H9 (cell line): Measurements from ENCODE around the gene AGT. TPM values are rescaled to one million over a fixed set of nuclear protein-coding genes. Genes with fewer than 3 reads are reported as not detected.

Experiments
- DNase-seq: peaks from one replicate; pipeline ENCODE4 v3.0.0-alpha.2; 2017
- H2AFZ ChIP-seq: one replicate; pipeline ENCODE4 v1.6.1; 2013; ENCODE audit warnings: mild to moderate bottlenecking, low read length, control low read depth, moderate library complexity
- H2AK5ac ChIP-seq: 2 replicates; pipeline ENCODE4 v1.6.1; 2013; ENCODE audit warnings: low read length, control low read depth, mixed read lengths; ENCODE audit not compliant: insufficient read length
- H2BK120ac ChIP-seq: one replicate; pipeline ENCODE4 v1.6.1; 2013; ENCODE audit warnings: low read depth, mild to moderate bottlenecking, low read length, control low read depth, inconsistent platforms; ENCODE audit not compliant: poor library complexity, severe bottlenecking
- H2BK12ac ChIP-seq: 2 replicates; pipeline ENCODE4 v1.6.1; 2013; ENCODE audit warnings: low read length, control low read depth, mixed read lengths, low read depth; ENCODE audit not compliant: insufficient read length
- H2BK15ac ChIP-seq: 2 replicates; pipeline ENCODE4 v1.6.1; 2013; ENCODE audit warnings: low read depth, low read length, control low read depth
- H2BK20ac ChIP-seq: one replicate; pipeline ENCODE4 v1.6.1; 2013; ENCODE audit warnings: low read depth, mild to moderate bottlenecking, low read length, control low read depth, inconsistent platforms; ENCODE audit not compliant: poor library complexity, severe bottlenecking
- H2BK5ac ChIP-seq: 2 replicates; pipeline ENCODE4 v1.6.1; 2013; ENCODE audit warnings: low read length, control low read depth, mixed read lengths; ENCODE audit not compliant: insufficient read length
- H3K14ac ChIP-seq: 2 replicates; pipeline ENCODE4 v1.6.1; 2013; ENCODE audit warnings: low read length, control low read depth; ENCODE audit not compliant: insufficient read depth
- H3K18ac ChIP-seq: 2 replicates; pipeline ENCODE4 v1.6.1; 2013; ENCODE audit warnings: low read depth, mild to moderate bottlenecking, mixed read lengths, low read length, control low read depth; ENCODE audit not compliant: insufficient read length
- H3K23ac ChIP-seq: 2 replicates; pipeline ENCODE4 v1.6.1; 2013; ENCODE audit warnings: low read length, control low read depth, mixed read lengths, low read depth; ENCODE audit not compliant: insufficient read length
- H3K23me2 ChIP-seq: 2 replicates; pipeline ENCODE4 v1.6.1; 2013; ENCODE audit warnings: low read depth, mild to moderate bottlenecking, mixed read lengths, low read length, control low read depth; ENCODE audit not compliant: insufficient read length, poor library complexity, severe bottlenecking
- H3K27ac ChIP-seq: 2 replicates; pipeline ENCODE4 v1.5.1; 2013; ENCODE audit warnings: low read length, control low read depth, mixed read lengths, low read depth; ENCODE audit not compliant: insufficient read length
- H3K27me3 ChIP-seq: 2 replicates; pipeline ENCODE4 v1.6.1; 2013; ENCODE audit warnings: low read length, control low read depth, inconsistent platforms; ENCODE audit not compliant: insufficient read depth
- H3K4ac ChIP-seq: 2 replicates; pipeline ENCODE4 v1.6.1; 2013; ENCODE audit warnings: low read depth, mild to moderate bottlenecking, control low read depth, inconsistent platforms, low read length, moderate library complexity
- H3K4me1 ChIP-seq: 2 replicates; pipeline ENCODE4 v1.6.1; 2013; ENCODE audit warnings: low read length, control low read depth, inconsistent platforms; ENCODE audit not compliant: insufficient read depth
- H3K4me2 ChIP-seq: 2 replicates; pipeline ENCODE4 v1.6.1; 2013; ENCODE audit warnings: low read length, control low read depth, mixed read lengths; ENCODE audit not compliant: insufficient read length, insufficient read depth
- H3K56ac ChIP-seq: 2 replicates; pipeline ENCODE4 v1.6.1; 2013; ENCODE audit warnings: low read depth, mild to moderate bottlenecking, mixed read lengths, low read length, control low read depth; ENCODE audit not compliant: insufficient read length
- H3K79me1 ChIP-seq: 2 replicates; pipeline ENCODE4 v1.6.1; 2013; ENCODE audit warnings: low read depth, mild to moderate bottlenecking, moderate library complexity, low read length, control low read depth, inconsistent platforms; ENCODE audit not compliant: insufficient read depth, poor library complexity, severe bottlenecking
- H3K79me2 ChIP-seq: 2 replicates; pipeline ENCODE4 v1.6.1; 2013; ENCODE audit warnings: low read length, control low read depth, inconsistent platforms; ENCODE audit not compliant: insufficient read depth
- H3K9ac ChIP-seq: 2 replicates; pipeline ENCODE4 v1.6.1; 2013; ENCODE audit warnings: low read length, control low read depth, mixed read lengths; ENCODE audit not compliant: insufficient read length; ENCODE audit errors: extremely low read depth
- H3K9me3 ChIP-seq: one replicate; pipeline ENCODE4 v1.6.1; 2013; ENCODE audit warnings: low read depth, low read length, inconsistent platforms; ENCODE audit not compliant: control insufficient read depth
- H3T11ph ChIP-seq: one replicate; pipeline ENCODE4 v1.6.1; 2013; ENCODE audit warnings: mild to moderate bottlenecking, low read length, control low read depth, inconsistent platforms
- H4K20me1 ChIP-seq: one replicate; pipeline ENCODE4 v1.6.1; 2013; ENCODE audit not compliant: control insufficient read depth, insufficient read length, insufficient read depth
- H4K5ac ChIP-seq: 2 replicates; pipeline ENCODE4 v1.6.1; 2013; ENCODE audit warnings: low read depth, mild to moderate bottlenecking, mixed read lengths, low read length, control low read depth; ENCODE audit not compliant: insufficient read length
- H4K8ac ChIP-seq: replicated peaks from 2 replicates; pipeline ENCODE4 v1.6.1; 2013; ENCODE audit warnings: low read length, control low read depth, mixed read lengths, low read depth; ENCODE audit not compliant: insufficient read length
- H4K91ac ChIP-seq: 2 replicates; pipeline ENCODE4 v1.6.1; 2013; ENCODE audit warnings: low read depth, mild to moderate bottlenecking, moderate library complexity, mixed read lengths, low read length, control low read depth; ENCODE audit not compliant: insufficient read length
- H3K27ac Mint-ChIP-seq, 3 experiments: 2 replicates in 2 of 3; 3 replicates in 1 of 3; pipeline ENCODE4 v1.8.0; 2020 to 2021; ENCODE audit warnings: mixed read lengths in 3 of 3, mild to moderate bottlenecking in 1 of 3, moderate library complexity in 1 of 3
- H3K27me3 Mint-ChIP-seq: 2 replicates; pipeline ENCODE4 v1.8.0; 2021; ENCODE audit warnings: low read depth, mild to moderate bottlenecking, moderate library complexity, mixed read lengths
- H3K36me3 Mint-ChIP-seq, 3 experiments: 2 replicates in 2 of 3; 3 replicates in 1 of 3; pipeline ENCODE4 v1.8.0; 2020 to 2021; ENCODE audit warnings: low read depth in 3 of 3, mixed read lengths in 3 of 3; ENCODE audit not compliant: insufficient read depth in 1 of 3
- H3K4me1 Mint-ChIP-seq, 2 experiments: 2 replicates each; pipeline ENCODE4 v1.8.0; 2020; ENCODE audit warnings: mixed read lengths in 2 of 2
- H3K4me3 Mint-ChIP-seq, 2 experiments: 2 replicates in 1 of 2; 3 replicates in 1 of 2; pipeline ENCODE4 v1.8.0; 2020 to 2021; ENCODE audit warnings: mild to moderate bottlenecking in 2 of 2, mixed read lengths in 2 of 2, moderate library complexity in 1 of 2
- H3K9me3 Mint-ChIP-seq, 2 experiments: 2 replicates in 1 of 2; 3 replicates in 1 of 2; pipeline ENCODE4 v1.8.0; 2020; ENCODE audit warnings: mild to moderate bottlenecking in 2 of 2, mixed read lengths in 2 of 2, moderate library complexity in 1 of 2
- CTCF ChIP-seq: fragments of 200-600 bp; sonication (generic); conservative IDR thresholded peaks from 3 replicates; pipeline ENCODE4 v1.8.0; 2021; ENCODE audit warnings: antibody characterized with exemption, mild to moderate bottlenecking
- WGBS: extraction: QIAGEN DNeasy Blood & Tissue Kit; methylation state at CpG from one replicate; pipeline ENCODE4 v1.1.7; 2013; ENCODE audit warnings: missing lambda C conversion rate, low lambda C conversion rate, mixed read lengths; ENCODE audit not compliant: insufficient read length; ENCODE audit errors: extremely low coverage; 5-methylcytosine and 5-hydroxymethylcytosine counted together
- total RNA-seq: library from RNA; stranded (reverse); gene quantifications from 2 replicates; pipeline ENCODE4 v1.2.1, GENCODE V29; 2021

Gene AGT
- total RNA-seq, 1 experiment from 2014 or later, result not detected

- Histone ChIP-seq H4K91ac (no peak overlapping the region), H3K4ac (no peak overlapping the region), H3K9ac (no peak overlapping the region)
Observed at GRCh38 chr1:230686747-230687146, 27.2 kb downstream of the AGT start.

More at GRCh38 chr1:230686747-230687146, 27.2 kb downstream of the AGT start:
- no peak overlapping the region for H3K23ac ChIP-seq
- TF ChIP-seq CTCF, result no peak
- H3K56ac ChIP-seq, result no peak overlapping the region
- DNase-seq, result no peak
- H2AK5ac ChIP-seq, result no peak overlapping the region
- no peak overlapping the region for H4K5ac ChIP-seq
- no peak overlapping the region for H3K14ac ChIP-seq
- no peak overlapping the region for H3K27ac Mint-ChIP-seq
- H2BK120ac ChIP-seq, result no peak overlapping the region
- H3K4me1 Mint-ChIP-seq, result no peaks in the 10 kb centered on the region
- H3K23me2 ChIP-seq, result no peaks in the 10 kb centered on the region
- H2BK15ac ChIP-seq, result no peak overlapping the region
- H3K4me2 ChIP-seq, result no peak overlapping the region
- H3K18ac ChIP-seq, result no peak overlapping the region
- H2BK5ac ChIP-seq, result no peak overlapping the region
- no peaks in the 10 kb centered on the region for H3K79me1 ChIP-seq
- no peaks in the 10 kb centered on the region for H4K20me1 ChIP-seq
- H2AFZ ChIP-seq, result no peak overlapping the region
- no peak overlapping the region for H3K4me3 Mint-ChIP-seq
- no peaks in the 10 kb centered on the region for H3K9me3 Mint-ChIP-seq
- no peaks in the 10 kb centered on the region for H3K9me3 ChIP-seq
- H3K27ac ChIP-seq, result no peak overlapping the region
- H2BK12ac ChIP-seq, result no peak overlapping the region
- no peaks in the 10 kb centered on the region for H3K79me2 ChIP-seq
- H4K8ac ChIP-seq, result no peak overlapping the region
- peaks cover 10 to 77% (median 76%) of the 10 kb centered on the region in 3 experiments; a peak in 6 of 7 replicates for H3K36me3 Mint-ChIP-seq
- H3K27me3 Mint-ChIP-seq, result no peaks in the 10 kb centered on the region
- no CpG with 5 or more reads among the region's 5 CpGs for WGBS
- no peak overlapping the region for H3T11ph ChIP-seq
- H2BK20ac ChIP-seq, result no peak overlapping the region
- H3K4me1 ChIP-seq, result no peaks in the 10 kb centered on the region
- H3K27me3 ChIP-seq, result no peaks in the 10 kb centered on the region
